CD8-positive, alpha-beta memory T cell (primary cell): ENCODE measurements around the gene CIITA. TPM values are rescaled to one million over a fixed set of nuclear protein-coding genes. Genes with fewer than 3 reads are reported as not detected.

Experiments
- CTCF ChIA-PET: fragments of 350-600 bp; sonication (Branson Sonifier 250); formaldehyde crosslinking; loops from one replicate; lab custom pipeline; 2021; ENCODE audit warnings: antibody characterized with exemption; lab: Charles Lee
- POLR2A ChIA-PET: fragments of 350-600 bp; sonication (Branson Sonifier 250); formaldehyde crosslinking; loops from one replicate; lab custom pipeline; 2021; ENCODE audit warnings: antibody characterized with exemption; lab: Charles Lee
- DNase-seq, 5 donors: peaks; one replicate each; pipeline versions ENCODE4 v3.0.0 to v3.0.0-alpha.2; 2020 to 2022; ENCODE audit warnings: mixed read lengths in 1 of 5
- H3K27ac ChIP-seq: one replicate; pipeline ENCODE4 v1.7.0; 2013; ENCODE audit warnings: low read depth, mild to moderate bottlenecking, low read length, moderate library complexity
- H3K27me3 ChIP-seq: 2 replicates; pipeline ENCODE4 v1.7.0; 2013; ENCODE audit warnings: low read length, mild to moderate bottlenecking; ENCODE audit not compliant: insufficient read depth, poor library complexity, severe bottlenecking
- H3K36me3 ChIP-seq: 2 replicates; pipeline ENCODE4 v1.7.0; 2013; ENCODE audit warnings: mild to moderate bottlenecking, low read length, moderate library complexity; ENCODE audit not compliant: insufficient read depth
- H3K4me1 ChIP-seq: 2 replicates; pipeline ENCODE4 v1.7.0; 2013; ENCODE audit warnings: mild to moderate bottlenecking, low read length, moderate library complexity; ENCODE audit not compliant: insufficient read depth
- H3K4me3 ChIP-seq: 2 replicates; pipeline ENCODE4 v1.7.0; 2013; ENCODE audit warnings: mild to moderate bottlenecking, low read length
- H3K9me3 ChIP-seq: 2 replicates; pipeline ENCODE4 v1.7.0; 2013; ENCODE audit warnings: mild to moderate bottlenecking, low read length
- H3K27ac Mint-ChIP-seq, 8 donors: one replicate each; pipeline ENCODE4 v1.8.0; 2020 to 2021; ENCODE audit warnings: mixed read lengths in 8 of 8, mild to moderate bottlenecking in 6 of 8, inconsistent platforms in 3 of 8, moderate library complexity in 3 of 8
- H3K27me3 Mint-ChIP-seq, 2 donors: one replicate each; pipeline ENCODE4 v1.8.0; 2020 to 2021; ENCODE audit warnings: mixed read lengths in 2 of 2, mild to moderate bottlenecking in 1 of 2, moderate library complexity in 1 of 2
- H3K36me3 Mint-ChIP-seq, 3 donors: one replicate each; pipeline ENCODE4 v1.8.0; 2020 to 2021; ENCODE audit warnings: mixed read lengths in 3 of 3, inconsistent platforms in 1 of 3, mild to moderate bottlenecking in 1 of 3
- H3K4me1 Mint-ChIP-seq, 3 donors: one replicate each; pipeline ENCODE4 v1.8.0; 2020 to 2021; ENCODE audit warnings: mixed read lengths in 3 of 3, inconsistent platforms in 1 of 3, mild to moderate bottlenecking in 1 of 3
- H3K4me3 Mint-ChIP-seq, 7 donors: one replicate each; pipeline ENCODE4 v1.8.0; 2020 to 2021; ENCODE audit warnings: mixed read lengths in 7 of 7, mild to moderate bottlenecking in 6 of 7, moderate library complexity in 4 of 7, inconsistent platforms in 2 of 7
- H3K9me3 Mint-ChIP-seq, 5 donors: one replicate each; pipeline ENCODE4 v1.8.0; 2020 to 2022; ENCODE audit warnings: mixed read lengths in 5 of 5, mild to moderate bottlenecking in 3 of 5, moderate library complexity in 2 of 5, inconsistent platforms in 1 of 5
- polyA plus RNA-seq: library from polyadenylated mRNA; unstranded; fragments of 300-500 nt; fragmentation: Illumina TruSeq; gene quantifications from one replicate; pipeline ENCODE4 v1.2.3, GENCODE V29; 2021
- total RNA-seq, 2 experiments: library from RNA; stranded (reverse); gene quantifications; one replicate each; pipeline ENCODE4 v1.2.3, GENCODE V29; 2021

Gene CIITA
- total and polyA plus RNA-seq, 3 experiments from 2014 or later = 2.8 to 11.9 (median 11.9) TPM

DNA sequence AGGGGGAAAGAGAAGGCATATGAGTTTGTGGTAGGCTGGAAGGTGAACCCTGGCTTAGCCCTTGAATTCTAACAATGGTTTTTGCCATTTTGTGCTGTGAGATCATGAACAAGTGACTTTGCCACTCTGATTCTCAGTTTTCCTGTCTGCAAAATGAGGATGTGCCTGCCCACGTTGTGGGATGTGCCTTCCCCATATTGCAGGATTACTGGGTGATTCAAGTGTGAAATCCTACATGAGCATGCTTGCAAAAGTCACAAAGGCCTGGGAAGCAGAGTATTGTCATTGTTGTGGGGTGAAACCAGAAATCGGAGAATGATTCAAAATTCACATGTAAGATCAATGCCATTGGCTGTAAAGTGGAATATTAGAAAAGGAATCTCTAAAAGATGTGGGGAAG lies 29.8 kb upstream of the CIITA start:
- Mint-ChIP-seq H3K27ac (no peak overlapping the region), H3K36me3 (peaks cover 0 to 2% (median 0%) of the 10 kb centered on the region in 3 donors), H3K4me1 (peaks cover 2 to 4% (median 3%) of the 10 kb centered on the region in 3 donors), H3K4me3 (no peak overlapping the region), H3K9me3 (no peaks in the 10 kb centered on the region), H3K27me3 (peaks cover 11 to 14% of the 10 kb centered on the region in 2 donors)
- no peaks in the 10 kb centered on the region for H3K27me3 ChIP-seq
- H3K9me3 ChIP-seq = no peaks in the 10 kb centered on the region
- no peaks in the 10 kb centered on the region for H3K4me1 ChIP-seq
- no peak overlapping the region for H3K27ac ChIP-seq
- no peak for DNase-seq
- ChIA-PET CTCF (no interaction called here), POLR2A (no interaction called here)
- no peak overlapping the region for H3K4me3 ChIP-seq
- no peaks in the 10 kb centered on the region for H3K36me3 ChIP-seq

DNA sequence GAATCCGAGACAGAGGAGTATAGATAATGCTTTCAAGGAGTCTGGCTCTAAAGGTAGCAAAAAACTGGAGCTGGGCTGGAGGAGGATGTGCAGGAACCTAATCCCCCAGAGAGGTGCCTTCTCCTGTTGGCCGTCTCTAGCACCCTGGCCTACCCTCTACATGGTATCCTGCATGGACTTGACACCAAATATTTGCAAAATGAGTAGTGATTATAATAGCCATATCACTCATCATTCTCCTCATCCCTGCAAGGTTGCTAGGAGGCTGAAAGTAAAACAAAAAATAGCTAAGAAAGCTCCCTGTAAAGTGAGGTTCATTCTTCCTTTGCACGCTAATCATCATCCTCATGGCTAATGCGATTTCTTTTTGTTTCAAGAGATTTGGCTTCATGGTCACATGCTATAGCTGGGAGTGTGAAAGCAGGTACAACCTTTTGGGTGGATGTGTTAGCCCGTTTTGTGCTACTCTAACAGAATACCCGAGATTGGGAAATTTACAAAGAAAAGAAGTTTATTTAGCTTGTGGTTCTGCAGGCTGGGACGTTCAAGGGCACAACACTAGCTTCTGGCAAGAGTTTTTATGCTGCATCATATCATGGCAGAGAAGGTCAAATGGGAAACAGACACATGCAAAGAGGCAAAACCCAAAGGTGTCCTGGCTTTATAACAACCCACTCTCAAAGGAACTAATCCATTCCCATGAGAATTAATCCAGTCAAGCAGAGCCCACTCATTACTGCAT lies 27.1 kb upstream of the CIITA start:
- Mint-ChIP-seq H3K4me3 (peak overlapping the region in 1 of 7 donors; percentile 12), H3K27me3 (peaks cover 11 to 14% of the 10 kb centered on the region in 2 donors), H3K36me3 (peaks cover 0 to 2% (median 0%) of the 10 kb centered on the region in 3 donors), H3K4me1 (peaks cover 12 to 15% (median 14%) of the 10 kb centered on the region in 3 donors), H3K27ac (no peak overlapping the region), H3K9me3 (no peaks in the 10 kb centered on the region)
- no peaks in the 10 kb centered on the region for H3K27me3 ChIP-seq
- no peaks in the 10 kb centered on the region for H3K4me1 ChIP-seq
- POLR2A ChIA-PET = no interaction called here
- H3K27ac ChIP-seq = no peak overlapping the region
- DNase-seq = no peak
- CTCF ChIA-PET = no interaction called here
- no peaks in the 10 kb centered on the region for H3K36me3 ChIP-seq
- no peak overlapping the region for H3K4me3 ChIP-seq
- H3K9me3 ChIP-seq = no peaks in the 10 kb centered on the region

DNA sequence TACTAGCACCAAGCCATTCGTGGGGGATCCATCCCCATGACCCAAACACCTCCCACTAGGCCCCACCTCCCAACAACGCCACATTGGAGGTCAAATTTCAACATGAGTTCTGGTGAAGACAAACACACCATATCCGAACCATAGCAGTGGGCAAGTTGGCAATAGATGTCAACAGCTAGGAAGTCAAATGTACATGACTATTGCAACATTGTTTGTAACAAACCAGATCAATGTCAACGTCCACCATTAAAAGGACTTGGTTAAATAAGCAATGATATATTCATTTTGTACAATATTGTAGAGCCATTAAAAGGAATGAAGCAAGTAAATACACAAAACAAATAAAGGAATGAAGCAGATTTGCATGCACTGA lies 26.5 kb upstream of the CIITA start:
- Mint-ChIP-seq H3K27me3 (peaks cover 6 to 9% of the 10 kb centered on the region in 2 donors), H3K9me3 (no peaks in the 10 kb centered on the region), H3K4me1 (peaks cover 12 to 15% (median 14%) of the 10 kb centered on the region in 3 donors), H3K4me3 (peak overlapping the region in 1 of 7 donors; percentile 12), H3K36me3 (peaks cover 0 to 2% (median 0%) of the 10 kb centered on the region in 3 donors), H3K27ac (no peak overlapping the region)
- H3K4me3 ChIP-seq = no peak overlapping the region
- H3K9me3 ChIP-seq = no peaks in the 10 kb centered on the region
- H3K4me1 ChIP-seq = no peaks in the 10 kb centered on the region
- no peaks in the 10 kb centered on the region for H3K27me3 ChIP-seq
- H3K27ac ChIP-seq = no peak overlapping the region
- ChIA-PET CTCF (no interaction called here), POLR2A (no interaction called here)
- no peak for DNase-seq
- no peaks in the 10 kb centered on the region for H3K36me3 ChIP-seq

DNA sequence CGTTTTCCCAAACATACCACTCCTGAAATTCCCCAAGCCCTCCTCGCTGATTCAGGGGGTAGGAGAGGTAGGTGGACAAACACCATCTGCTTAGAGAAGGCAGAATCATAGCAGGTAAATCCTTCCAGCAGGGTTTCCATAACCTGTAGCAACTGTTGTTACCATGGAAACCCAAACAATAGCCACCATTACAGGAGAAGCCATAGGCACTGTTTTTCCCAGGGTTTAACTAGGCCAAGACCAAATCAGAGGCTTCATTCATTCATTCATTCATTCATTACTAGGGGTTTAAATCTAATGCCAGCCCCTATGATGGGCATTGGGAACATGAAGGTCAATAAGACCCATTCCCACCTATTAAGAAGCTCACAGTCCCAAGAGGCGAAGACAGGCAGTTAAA lies 25.5 kb upstream of the CIITA start:
- no peak overlapping the region for H3K4me3 Mint-ChIP-seq
- peaks cover 0 to 2% (median 0%) of the 10 kb centered on the region in 3 donors for H3K36me3 Mint-ChIP-seq
- CTCF ChIA-PET = no interaction called here
- no peak overlapping the region for H3K27ac Mint-ChIP-seq
- Histone ChIP-seq H3K9me3 (no peaks in the 10 kb centered on the region), H3K4me3 (no peak overlapping the region), H3K27me3 (no peaks in the 10 kb centered on the region), H3K4me1 (no peaks in the 10 kb centered on the region), H3K27ac (no peak overlapping the region), H3K36me3 (no peaks in the 10 kb centered on the region)
- no peaks in the 10 kb centered on the region for H3K9me3 Mint-ChIP-seq
- POLR2A ChIA-PET = no interaction called here
- peaks cover 12 to 15% (median 14%) of the 10 kb centered on the region in 3 donors for H3K4me1 Mint-ChIP-seq
- peaks cover 4 to 7% of the 10 kb centered on the region in 2 donors for H3K27me3 Mint-ChIP-seq
- DNase-seq = no peak

DNA sequence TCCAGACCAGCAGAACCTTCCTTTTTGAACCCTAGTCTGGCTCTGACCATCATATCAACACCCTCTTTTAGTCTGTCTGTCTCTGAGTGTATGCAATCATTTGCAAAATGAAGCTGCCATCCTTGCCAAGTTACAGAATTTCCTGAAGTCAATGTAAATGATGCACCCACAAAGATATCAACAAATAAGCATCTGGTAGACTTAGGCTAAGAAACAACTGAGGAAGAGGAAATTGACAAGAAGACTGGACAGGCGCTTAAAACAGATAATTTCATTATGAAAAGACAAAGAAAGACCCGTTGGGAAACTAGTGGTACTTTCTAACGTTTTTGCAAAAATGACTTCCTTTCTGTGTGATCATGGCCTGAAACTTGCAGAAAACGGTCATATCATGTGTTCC lies 24.7 kb upstream of the CIITA start:
- Histone ChIP-seq H3K9me3 (no peaks in the 10 kb centered on the region), H3K4me1 (no peaks in the 10 kb centered on the region), H3K27ac (no peak overlapping the region), H3K4me3 (no peak overlapping the region), H3K27me3 (no peaks in the 10 kb centered on the region), H3K36me3 (no peaks in the 10 kb centered on the region)
- H3K4me1 Mint-ChIP-seq = peaks cover 12 to 15% (median 14%) of the 10 kb centered on the region in 3 donors
- CTCF ChIA-PET = no interaction called here
- H3K9me3 Mint-ChIP-seq = no peaks in the 10 kb centered on the region
- peak overlapping the region in 3 of 8 donors; percentile 12 to 43 (median 29) for H3K27ac Mint-ChIP-seq
- POLR2A ChIA-PET = no interaction called here
- H3K4me3 Mint-ChIP-seq = peak overlapping the region in 5 of 7 donors; percentile 13 to 63 (median 47)
- H3K36me3 Mint-ChIP-seq = peaks cover 0 to 2% (median 0%) of the 10 kb centered on the region in 3 donors
- H3K27me3 Mint-ChIP-seq = peaks cover 2 to 3% of the 10 kb centered on the region in 2 donors
- DNase-seq = no peak

DNA sequence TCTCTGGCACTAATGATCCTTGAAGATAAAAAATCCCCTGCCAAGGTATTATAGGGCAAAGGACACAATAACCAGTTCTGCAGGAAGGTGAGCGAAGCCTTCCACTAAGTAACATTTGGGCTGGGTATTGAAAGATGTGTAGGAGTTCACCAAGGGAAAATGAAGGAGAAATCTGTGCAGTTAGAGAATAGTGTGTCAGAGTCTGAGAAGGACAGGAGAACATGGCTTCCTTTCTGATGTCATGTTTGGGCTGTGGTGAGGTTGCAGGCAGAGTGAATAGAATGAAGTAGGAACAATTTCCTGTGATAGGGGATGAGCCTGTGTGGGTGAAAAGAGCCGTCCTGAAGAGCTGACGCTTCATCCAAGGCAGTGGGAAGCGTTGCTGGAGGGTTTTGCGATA lies 24.1 kb upstream of the CIITA start:
- no peak for DNase-seq
- Histone ChIP-seq H3K36me3 (no peaks in the 10 kb centered on the region), H3K4me3 (no peak overlapping the region), H3K27ac (no peak overlapping the region), H3K27me3 (no peaks in the 10 kb centered on the region), H3K4me1 (no peaks in the 10 kb centered on the region), H3K9me3 (no peaks in the 10 kb centered on the region)
- H3K27ac Mint-ChIP-seq = peak overlapping the region in 2 of 8 donors; percentile 2 to 3
- peaks cover 12 to 15% (median 14%) of the 10 kb centered on the region in 3 donors for H3K4me1 Mint-ChIP-seq
- CTCF ChIA-PET = no interaction called here
- H3K4me3 Mint-ChIP-seq = peak overlapping the region in 5 of 7 donors; percentile 13 to 63 (median 44)
- POLR2A ChIA-PET = no interaction called here
- no peaks in the 10 kb centered on the region for H3K9me3 Mint-ChIP-seq
- peaks cover 0 to 2% (median 0%) of the 10 kb centered on the region in 3 donors for H3K36me3 Mint-ChIP-seq
- H3K27me3 Mint-ChIP-seq = peaks cover 0 to 3% of the 10 kb centered on the region in 2 donors

DNA sequence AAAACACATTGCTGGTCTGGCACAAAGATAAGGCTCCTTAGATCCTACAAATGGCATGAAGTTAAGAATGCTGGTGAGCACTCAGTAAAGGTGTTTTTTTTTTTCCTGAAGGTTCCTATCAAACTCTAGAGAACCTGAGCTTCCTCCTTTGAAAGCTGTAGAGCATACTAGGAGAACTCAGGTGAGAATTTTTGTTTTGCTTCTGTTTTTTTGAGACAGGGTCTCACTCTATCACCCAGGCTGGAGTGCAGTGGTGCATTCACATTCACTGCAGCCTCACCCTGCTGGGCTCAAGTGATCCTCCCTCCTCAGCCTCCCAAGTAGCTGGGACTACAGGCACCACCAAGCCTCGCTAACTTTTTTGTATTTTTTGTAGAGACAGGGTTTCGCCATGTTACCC lies 21.0 kb upstream of the CIITA start:
- no peak overlapping the region for H3K4me3 Mint-ChIP-seq
- peaks cover 0 to 2% (median 0%) of the 10 kb centered on the region in 3 donors for H3K36me3 Mint-ChIP-seq
- no peaks in the 10 kb centered on the region for H3K9me3 Mint-ChIP-seq
- H3K27ac Mint-ChIP-seq = peak overlapping the region in 1 of 8 donors; percentile 72
- CTCF ChIA-PET = no interaction called here
- Histone ChIP-seq H3K36me3 (no peaks in the 10 kb centered on the region), H3K4me3 (no peak overlapping the region), H3K4me1 (no peaks in the 10 kb centered on the region), H3K27me3 (no peaks in the 10 kb centered on the region), H3K9me3 (no peaks in the 10 kb centered on the region), H3K27ac (no peak overlapping the region)
- peaks cover 12 to 15% (median 14%) of the 10 kb centered on the region in 3 donors for H3K4me1 Mint-ChIP-seq
- DNase-seq = no peak
- POLR2A ChIA-PET = no interaction called here
- peaks cover 0 to 4% of the 10 kb centered on the region in 2 donors for H3K27me3 Mint-ChIP-seq

DNA sequence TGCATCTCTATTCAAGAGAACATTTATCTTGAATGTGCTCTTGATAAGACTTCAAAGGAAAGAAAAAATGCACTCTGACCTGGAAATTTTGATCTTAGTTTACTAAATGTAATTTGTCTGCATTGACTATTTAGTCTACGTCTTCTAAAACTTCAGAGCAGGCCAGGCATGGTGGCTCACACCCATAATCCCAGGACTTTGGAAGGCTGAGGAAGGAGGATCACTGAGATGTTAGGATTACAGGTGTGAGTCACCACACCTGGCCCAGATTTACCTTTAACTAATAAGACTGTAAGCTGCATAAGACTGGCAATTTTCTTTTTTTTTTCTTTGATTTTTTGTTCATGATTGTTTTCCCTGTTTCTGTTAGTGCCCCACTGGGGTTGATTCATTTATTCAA lies 18.8 kb upstream of the CIITA start:
- CTCF ChIA-PET = no interaction called here
- Mint-ChIP-seq H3K27me3 (peaks cover 0 to 4% of the 10 kb centered on the region in 2 donors), H3K4me1 (peaks cover 0 to under 1% (median under 1%) of the 10 kb centered on the region in 3 donors), H3K36me3 (no peaks in the 10 kb centered on the region), H3K27ac (no peak overlapping the region), H3K4me3 (no peak overlapping the region), H3K9me3 (no peaks in the 10 kb centered on the region)
- Histone ChIP-seq H3K27ac (no peak overlapping the region), H3K9me3 (no peaks in the 10 kb centered on the region), H3K4me3 (no peak overlapping the region), H3K4me1 (no peaks in the 10 kb centered on the region), H3K36me3 (no peaks in the 10 kb centered on the region), H3K27me3 (no peaks in the 10 kb centered on the region)
- POLR2A ChIA-PET = no interaction called here
- no peak for DNase-seq
